Astrocyte (in vitro differentiated cells and primary cell): ENCODE data around the gene UBAC1.

ENCODE experiments used
- EZH2 ChIP-seq: IDR thresholded peaks from 2 replicates; pipeline ENCODE4 v1.6.1; 2012; ENCODE audit warnings: mild to moderate bottlenecking, low read length, inconsistent platforms; ENCODE audit not compliant: insufficient read depth
- TF ChIP-seq, protein P1 (sequence below): IDR thresholded peaks from 2 replicates; pipeline ENCODE4 v1.5.1; 2011; ENCODE audit warnings: low read depth, mild to moderate bottlenecking, inconsistent platforms, low read length, moderate library complexity; ENCODE audit not compliant: insufficient read depth

DNA sequence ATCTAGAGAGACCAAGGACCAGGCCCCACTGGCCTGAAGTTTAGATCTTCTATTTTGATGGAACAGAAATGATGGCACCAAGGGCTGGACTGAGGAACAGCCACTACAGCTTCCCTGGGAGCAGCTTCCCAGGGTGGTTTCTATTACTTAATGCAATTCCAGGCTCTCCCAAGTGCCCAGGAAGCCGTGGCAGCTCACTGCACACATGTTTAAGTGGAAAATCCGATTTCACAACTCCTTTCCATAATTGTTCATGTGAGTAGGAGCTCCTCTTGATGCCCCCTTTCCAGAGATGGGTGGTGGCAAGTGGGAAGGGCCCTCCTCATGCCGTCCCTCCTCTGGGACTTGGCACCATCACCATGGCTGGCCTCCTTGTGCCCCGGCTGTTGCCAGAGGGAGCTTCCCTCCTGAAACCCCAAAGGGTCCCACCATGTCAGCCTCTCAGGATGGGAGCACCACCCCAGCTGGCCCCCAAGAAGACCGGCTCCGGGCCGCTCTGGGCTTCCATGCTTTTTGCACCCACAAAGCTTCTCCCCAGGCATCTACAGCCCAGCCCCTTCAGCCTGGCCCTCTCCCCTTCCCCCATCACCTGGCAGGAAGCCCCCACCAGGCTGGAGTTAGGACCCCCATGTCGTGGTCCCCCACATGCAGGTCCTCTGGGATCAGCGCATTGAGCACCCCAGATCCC is 9.1 kb upstream of the UBAC1 start:
- TF ChIP-seq, protein P1, sequence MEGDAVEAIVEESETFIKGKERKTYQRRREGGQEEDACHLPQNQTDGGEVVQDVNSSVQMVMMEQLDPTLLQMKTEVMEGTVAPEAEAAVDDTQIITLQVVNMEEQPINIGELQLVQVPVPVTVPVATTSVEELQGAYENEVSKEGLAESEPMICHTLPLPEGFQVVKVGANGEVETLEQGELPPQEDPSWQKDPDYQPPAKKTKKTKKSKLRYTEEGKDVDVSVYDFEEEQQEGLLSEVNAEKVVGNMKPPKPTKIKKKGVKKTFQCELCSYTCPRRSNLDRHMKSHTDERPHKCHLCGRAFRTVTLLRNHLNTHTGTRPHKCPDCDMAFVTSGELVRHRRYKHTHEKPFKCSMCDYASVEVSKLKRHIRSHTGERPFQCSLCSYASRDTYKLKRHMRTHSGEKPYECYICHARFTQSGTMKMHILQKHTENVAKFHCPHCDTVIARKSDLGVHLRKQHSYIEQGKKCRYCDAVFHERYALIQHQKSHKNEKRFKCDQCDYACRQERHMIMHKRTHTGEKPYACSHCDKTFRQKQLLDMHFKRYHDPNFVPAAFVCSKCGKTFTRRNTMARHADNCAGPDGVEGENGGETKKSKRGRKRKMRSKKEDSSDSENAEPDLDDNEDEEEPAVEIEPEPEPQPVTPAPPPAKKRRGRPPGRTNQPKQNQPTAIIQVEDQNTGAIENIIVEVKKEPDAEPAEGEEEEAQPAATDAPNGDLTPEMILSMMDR = no peak
- TF ChIP-seq EZH2 = no peak
